Smooth muscle cell (in vitro differentiated cells): ENCODE measurements around the gene SFT2D3. TPM values are rescaled to one million over a fixed set of nuclear protein-coding genes. Genes with fewer than 3 reads are reported as not detected.
"Not testable (repeated sequence)": the region's sequence is repeated elsewhere in the genome, so short reads cannot be mapped to it uniquely, and the experiment has no call there.

Source experiments
- DNase-seq: peaks from one replicate; lab custom pipeline; 2025; ENCODE audit not compliant: unreplicated experiment; lab: John Stamatoyannopoulos, UW
- H2AFZ ChIP-seq: fragments of 200-600 bp; sonication (generic); 2 replicates; pipeline ENCODE4 v1.6.0; 2016; ENCODE audit warnings: antibody characterized with exemption, low read depth, mild to moderate bottlenecking
- H3F3A ChIP-seq: fragments of 200-600 bp; sonication (generic); 2 replicates; pipeline ENCODE4 v1.6.0; 2017; ENCODE audit warnings: antibody characterized with exemption, low read depth
- H3K27ac ChIP-seq: fragments of 200-600 bp; sonication (generic); 2 replicates; pipeline ENCODE4 v1.5.1; 2016; ENCODE audit warnings: low read depth, mild to moderate bottlenecking
- H3K27me3 ChIP-seq: fragments of 200-600 bp; sonication (generic); 2 replicates; pipeline ENCODE4 v1.6.1; 2016; ENCODE audit warnings: low read depth, mild to moderate bottlenecking
- H3K36me3 ChIP-seq: fragments of 200-600 bp; sonication (generic); 2 replicates; pipeline ENCODE4 v1.5.1; 2016; ENCODE audit warnings: low read depth
- H3K4me1 ChIP-seq: fragments of 200-600 bp; sonication (generic); 2 replicates; pipeline ENCODE4 v1.5.1; 2016; ENCODE audit warnings: low read depth
- H3K4me2 ChIP-seq: fragments of 200-600 bp; sonication (generic); 2 replicates; pipeline ENCODE4 v1.6.0; 2016; ENCODE audit warnings: mild to moderate bottlenecking
- H3K4me3 ChIP-seq: fragments of 200-600 bp; sonication (generic); 2 replicates; pipeline ENCODE4 v1.5.1; 2016; ENCODE audit warnings: mild to moderate bottlenecking
- H3K79me2 ChIP-seq: fragments of 200-600 bp; sonication (generic); 2 replicates; pipeline ENCODE4 v1.6.0; 2016; ENCODE audit warnings: low read depth, mild to moderate bottlenecking
- H3K9ac ChIP-seq: fragments of 200-600 bp; sonication (generic); 2 replicates; pipeline ENCODE4 v1.6.0; 2016; ENCODE audit warnings: low read depth
- H3K9me3 ChIP-seq: fragments of 200-600 bp; sonication (generic); replicated peaks from 2 replicates; pipeline ENCODE4 v1.5.1; 2016; ENCODE audit warnings: low read depth
- H4K20me1 ChIP-seq: fragments of 200-600 bp; sonication (generic); 2 replicates; pipeline ENCODE4 v1.6.0; 2016; ENCODE audit warnings: low read depth
- WGBS: methylation state at CpG from one replicate; pipeline ENCODE4 v1.1.7; 2016; ENCODE audit warnings: low lambda C conversion rate; 5-methylcytosine and 5-hydroxymethylcytosine counted together
- polyA plus RNA-seq: library from polyadenylated mRNA; unstranded; fragments of >200 nt; fragmentation: Nextera tagmentation; extraction: Ambion mirVana; gene quantifications from 2 replicates; pipeline ENCODE4 v1.2.1, GENCODE V29; 2016
- total RNA-seq: library from RNA; depleted of rRNA; stranded (reverse); fragments of >200 nt; gene quantifications from 2 replicates; pipeline ENCODE4 v1.2.3, GENCODE V29; 2014
- TF ChIP-seq, protein P1 (sequence below): fragments of 200-600 bp; sonication (generic); IDR thresholded peaks from 2 replicates; pipeline ENCODE4 v1.5.1; 2017; ENCODE audit warnings: borderline replicate concordance, mild to moderate bottlenecking, antibody characterized with exemption; ENCODE audit not compliant: insufficient read depth, poor library complexity, severe bottlenecking

The SFT2D3 gene
- total and polyA plus RNA-seq, 2 experiments from 2014 or later, result 7.0 TPM; not detected in 1

DNA sequence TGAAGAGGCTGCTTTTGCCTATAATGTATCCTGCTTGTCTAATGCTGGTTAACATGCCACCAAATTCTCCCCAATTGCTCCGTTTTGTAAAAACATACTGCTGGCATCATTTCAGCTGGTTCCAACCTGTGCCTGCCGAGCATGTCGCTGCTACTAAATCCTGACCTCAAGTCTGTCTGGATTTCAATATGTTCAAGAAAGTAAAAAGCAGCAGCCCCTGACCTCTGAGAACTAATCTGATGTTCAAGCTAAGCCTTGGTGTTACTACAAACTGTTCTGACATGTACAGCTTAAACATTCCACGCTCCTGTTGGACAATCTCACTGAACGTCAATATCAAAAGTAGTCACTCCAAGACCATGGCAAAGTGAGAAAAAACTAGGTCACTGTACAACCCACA lies 46.3 kb downstream of the SFT2D3 start:
- Histone ChIP-seq H3K27ac (no peak overlapping the region), H3K27me3 (no peaks in the 10 kb centered on the region), H3K79me2 (no peaks in the 10 kb centered on the region), H2AFZ (no peak overlapping the region), H3K4me3 (no peak overlapping the region), H3K9ac (no peak overlapping the region), H3K9me3 (no peaks in the 10 kb centered on the region), H4K20me1 (no peaks in the 10 kb centered on the region), H3K36me3 (peaks cover 7% of the 10 kb centered on the region), H3F3A (no peaks in the 10 kb centered on the region), H3K4me2 (no peak overlapping the region), H3K4me1 (no peaks in the 10 kb centered on the region)
- DNase-seq, result no peak
- WGBS, result 100% methylated on average over 5 of the region's 5 CpGs
- TF ChIP-seq, protein P1, sequence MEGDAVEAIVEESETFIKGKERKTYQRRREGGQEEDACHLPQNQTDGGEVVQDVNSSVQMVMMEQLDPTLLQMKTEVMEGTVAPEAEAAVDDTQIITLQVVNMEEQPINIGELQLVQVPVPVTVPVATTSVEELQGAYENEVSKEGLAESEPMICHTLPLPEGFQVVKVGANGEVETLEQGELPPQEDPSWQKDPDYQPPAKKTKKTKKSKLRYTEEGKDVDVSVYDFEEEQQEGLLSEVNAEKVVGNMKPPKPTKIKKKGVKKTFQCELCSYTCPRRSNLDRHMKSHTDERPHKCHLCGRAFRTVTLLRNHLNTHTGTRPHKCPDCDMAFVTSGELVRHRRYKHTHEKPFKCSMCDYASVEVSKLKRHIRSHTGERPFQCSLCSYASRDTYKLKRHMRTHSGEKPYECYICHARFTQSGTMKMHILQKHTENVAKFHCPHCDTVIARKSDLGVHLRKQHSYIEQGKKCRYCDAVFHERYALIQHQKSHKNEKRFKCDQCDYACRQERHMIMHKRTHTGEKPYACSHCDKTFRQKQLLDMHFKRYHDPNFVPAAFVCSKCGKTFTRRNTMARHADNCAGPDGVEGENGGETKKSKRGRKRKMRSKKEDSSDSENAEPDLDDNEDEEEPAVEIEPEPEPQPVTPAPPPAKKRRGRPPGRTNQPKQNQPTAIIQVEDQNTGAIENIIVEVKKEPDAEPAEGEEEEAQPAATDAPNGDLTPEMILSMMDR, result no peak

- H3K27ac ChIP-seq, H3K27me3 ChIP-seq, DNase-seq, H2AFZ ChIP-seq, H3K4me1 ChIP-seq, H3K79me2 ChIP-seq, H3K9me3 ChIP-seq, H3K4me3 ChIP-seq, H3K36me3 ChIP-seq, H3F3A ChIP-seq, H3K9ac ChIP-seq, H4K20me1 ChIP-seq, H3K4me2 ChIP-seq: not testable (repeated sequence)
- WGBS, result 96% methylated on average over 5 of the region's 5 CpGs
Measured at GRCh38 chr2:127749537-127749936, 48.2 kb downstream of the SFT2D3 start.

DNA sequence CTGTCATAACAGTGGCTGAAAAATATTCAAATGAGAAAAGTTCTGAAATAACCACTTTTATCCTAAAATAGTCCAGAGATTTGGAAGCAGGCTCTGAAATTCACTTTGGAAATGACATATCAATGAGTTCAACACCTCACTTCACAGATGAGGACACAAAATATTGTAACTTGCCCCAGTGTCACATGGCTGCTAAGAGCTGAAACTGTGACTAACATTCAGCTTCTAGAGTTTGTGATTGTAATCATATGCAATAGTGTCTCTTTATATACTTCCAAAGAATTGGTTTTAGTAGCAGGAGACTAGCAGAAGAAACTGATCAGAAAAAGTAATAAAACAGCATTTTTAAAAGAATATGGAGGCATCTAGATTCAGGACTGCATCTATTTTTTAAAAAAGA lies 52.1 kb downstream of the SFT2D3 start:
- Histone ChIP-seq H3K4me2 (no peak overlapping the region), H3K4me3 (no peak overlapping the region), H3K36me3 (peaks cover 3% of the 10 kb centered on the region), H3K27ac (no peak overlapping the region), H3K9ac (no peak overlapping the region), H3K9me3 (no peaks in the 10 kb centered on the region), H2AFZ (no peak overlapping the region), H3K4me1 (no peaks in the 10 kb centered on the region), H3F3A (no peaks in the 10 kb centered on the region), H3K79me2 (no peaks in the 10 kb centered on the region), H4K20me1 (no peaks in the 10 kb centered on the region), H3K27me3 (no peaks in the 10 kb centered on the region)
- DNase-seq, result no peak
- TF ChIP-seq, protein P1, result no peak

DNA sequence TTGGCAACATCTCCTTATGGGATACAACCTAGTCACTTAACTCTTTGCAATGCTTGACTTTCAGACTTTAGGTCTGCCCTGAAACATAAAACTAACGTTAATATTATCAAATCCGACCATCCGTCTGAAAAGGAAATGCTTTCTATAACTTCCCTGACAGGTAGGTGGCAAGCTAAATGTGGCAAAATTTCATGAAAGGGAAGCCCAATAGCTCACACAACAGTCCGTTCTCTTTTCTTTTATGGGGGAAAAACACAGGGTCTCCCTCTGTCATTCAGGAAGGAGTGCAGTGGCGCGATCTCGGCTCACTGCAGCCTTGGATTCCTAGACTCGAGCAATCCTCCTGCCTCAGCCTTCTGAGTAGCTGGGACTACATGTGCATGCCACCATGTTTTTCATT lies 52.9 kb downstream of the SFT2D3 start:
- no peak for DNase-seq
- H2AFZ ChIP-seq, result no peak overlapping the region
- H4K20me1 ChIP-seq, result peaks cover 3% of the 10 kb centered on the region
- H3K4me1 ChIP-seq, result no peaks in the 10 kb centered on the region
- no peak overlapping the region for H3K9ac ChIP-seq
- H3K27me3 ChIP-seq, result no peaks in the 10 kb centered on the region
- 98% methylated on average over 8 of the region's 8 CpGs for WGBS
- no peaks in the 10 kb centered on the region for H3K79me2 ChIP-seq
- no peak overlapping the region for H3K27ac ChIP-seq
- no peak overlapping the region for H3K4me3 ChIP-seq
- H3K36me3 ChIP-seq, result peaks cover 3% of the 10 kb centered on the region
- no peaks in the 10 kb centered on the region for H3F3A ChIP-seq
- H3K4me2 ChIP-seq, result no peak overlapping the region
- no peaks in the 10 kb centered on the region for H3K9me3 ChIP-seq
- TF ChIP-seq, protein P1, result no peak

Other genes starting within 250 kb of the SFT2D3 start
- 36.1 and 38.0 TPM in 2 replicates for gene IWS1, start 175.0 kb upstream of the SFT2D3 start, total RNA-seq
- 31.2 and 48.5 TPM in 2 replicates for gene IWS1, start 175.0 kb upstream of the SFT2D3 start, polyA plus RNA-seq
- 0.04 and 0.09 TPM in 2 replicates for gene MYO7B, start 165.8 kb upstream of the SFT2D3 start, total RNA-seq
- 0.35 TPM in 1 of 2 replicates, not detected in the other for gene MYO7B, start 165.8 kb upstream of the SFT2D3 start, polyA plus RNA-seq
- not detected in 2 replicates for gene GPR17, start 55.3 kb upstream of the SFT2D3 start, total RNA-seq
- gene GPR17, start 55.3 kb upstream of the SFT2D3 start, polyA plus RNA-seq, result not detected in 2 replicates
- 8.4 and 9.7 TPM in 2 replicates for gene LIMS2, start 26.0 kb upstream of the SFT2D3 start, total RNA-seq
- gene LIMS2, start 26.0 kb upstream of the SFT2D3 start, polyA plus RNA-seq, result 21.0 and 22.3 TPM in 2 replicates
- 30.4 and 39.0 TPM in 2 replicates for gene WDR33, start 109.7 kb downstream of the SFT2D3 start, total RNA-seq
- gene WDR33, start 109.7 kb downstream of the SFT2D3 start, polyA plus RNA-seq, result 43.3 and 43.7 TPM in 2 replicates
- gene POLR2D, start 156.7 kb downstream of the SFT2D3 start, total RNA-seq, result 11.4 and 13.4 TPM in 2 replicates
- 25.4 and 25.8 TPM in 2 replicates for gene POLR2D, start 156.7 kb downstream of the SFT2D3 start, polyA plus RNA-seq
- 13.8 and 14.7 TPM in 2 replicates for gene AMMECR1L, start 184.5 kb downstream of the SFT2D3 start, total RNA-seq
- gene AMMECR1L, start 184.5 kb downstream of the SFT2D3 start, polyA plus RNA-seq, result 11.3 and 11.8 TPM in 2 replicates